K562 (cell line): Measurements from ENCODE around the gene PGBD1. TPM values are rescaled to one million over a fixed set of nuclear protein-coding genes. Genes with fewer than 3 reads are reported as not detected.

Experiments
- ATF3 ChIP-seq, 2 experiments: fragments of 450-650 bp in 1 of 2; sonication (generic) in 1 of 2; formaldehyde crosslinking in 1 of 2; IDR thresholded peaks in 1 of 2; conservative IDR thresholded peaks in 1 of 2; 2 replicates each; pipeline versions ENCODE4 v1.6.1 to v1.8.1; 2016 to 2023; ENCODE audit warnings: mild to moderate bottlenecking in 2 of 2, moderate library complexity in 2 of 2, inconsistent platforms in 1 of 2, missing genetic modification reagents in 1 of 2
- CREB5 ChIP-seq: fragments of 250-450 bp; sonication (Bioruptor Pico); IDR thresholded peaks from 2 replicates; pipeline ENCODE4 v1.5.0; 2020; ENCODE audit warnings: mild to moderate bottlenecking
- ESRRB ChIP-seq: fragments of 250-450 bp; sonication (Bioruptor Pico); IDR thresholded peaks from 2 replicates; pipeline ENCODE4 v1.5.0; 2020; ENCODE audit warnings: mild to moderate bottlenecking, moderate library complexity, borderline replicate concordance
- ETS2 ChIP-seq: IDR thresholded peaks from 2 replicates; pipeline ENCODE4 v1.6.1; 2016; ENCODE audit warnings: borderline replicate concordance, missing genetic modification characterization, mild to moderate bottlenecking, moderate library complexity, missing compliant biosample characterization; ENCODE audit not compliant: poor library complexity, severe bottlenecking
- FOSL1 ChIP-seq: fragments of 200-800 bp; sonication (Bioruptor generic); conservative IDR thresholded peaks from 2 replicates; pipeline ENCODE4 v1.6.1; 2016; ENCODE audit warnings: missing genetic modification characterization, missing compliant biosample characterization
- FOXO4 ChIP-seq: fragments of 450-650 bp; formaldehyde crosslinking; IDR thresholded peaks from 2 replicates; pipeline ENCODE4 v1.4.0; 2020; ENCODE audit warnings: mild to moderate bottlenecking, moderate library complexity
- FUS ChIP-seq: fragments of 200-400 bp; formaldehyde crosslinking; optimal IDR thresholded peaks from 2 replicates; pipeline ENCODE3; 2017; ENCODE audit warnings: low read depth, low read length
- GABPB2 ChIP-seq: fragments of 250-450 bp; sonication (Bioruptor Pico); conservative IDR thresholded peaks from 2 replicates; pipeline ENCODE4 v1.5.1; 2021; ENCODE audit warnings: mild to moderate bottlenecking
- HDAC1 ChIP-seq, 2 experiments: fragments of 450-650 bp; IDR thresholded peaks; 2 replicates each; pipeline ENCODE4 v1.6.1; 2016 to 2017; ENCODE audit warnings: inconsistent platforms in 1 of 2, mild to moderate bottlenecking in 1 of 2, moderate library complexity in 1 of 2
- HNRNPUL1 ChIP-seq: fragments of 200-400 bp; formaldehyde crosslinking; IDR thresholded peaks from 2 replicates; pipeline ENCODE4 v1.6.1; 2017; ENCODE audit warnings: low read length
- MBD1 ChIP-seq: fragments of 250-450 bp; sonication (Bioruptor Pico); IDR thresholded peaks from 2 replicates; pipeline ENCODE4 v1.8.0; 2022; ENCODE audit warnings: inconsistent platforms
- NUFIP1 ChIP-seq: fragments of 450-650 bp; IDR thresholded peaks from 2 replicates; pipeline ENCODE4 v1.6.1; 2018; ENCODE audit not compliant: partially characterized antibody
- PHB2 ChIP-seq: fragments of 450-650 bp; IDR thresholded peaks from 2 replicates; pipeline ENCODE4 v1.6.1; 2017; ENCODE audit warnings: low read depth
- POLR2A ChIP-seq: fragments of 450-650 bp; conservative IDR thresholded peaks from 2 replicates; pipeline ENCODE4 v1.6.1; 2016
- POLR3G ChIP-seq: IDR thresholded peaks from 2 replicates; pipeline ENCODE4 v1.6.1; 2011; ENCODE audit not compliant: insufficient read length, insufficient replicate concordance; ENCODE audit errors: extremely low read depth
- PRDM10 ChIP-seq: fragments of 450-650 bp; IDR thresholded peaks from 2 replicates; pipeline ENCODE4 v1.6.1; 2018; ENCODE audit not compliant: partially characterized antibody
- RBFOX2 ChIP-seq: fragments of 200-400 bp; formaldehyde crosslinking; IDR thresholded peaks from 2 replicates; pipeline ENCODE4 v1.6.1; 2017; ENCODE audit warnings: low read depth, mild to moderate bottlenecking, low read length, moderate library complexity
- polyA plus RNA-seq, 8 experiments: library from polyadenylated mRNA; depleted of rRNA in 4 of 8; stranded (reverse) in 5 of 8; unstranded in 3 of 8; fragments of >200 nt; fragmentation: Nextera tagmentation in 2 of 8; fragmentation: Illumina TruSeq in 1 of 8; extraction: Ambion mirVana in 2 of 8; extraction: Trizol in 1 of 8; gene quantifications; 2 replicates each; pipeline versions ENCODE4 v1.2.1 to v1.2.3, GENCODE V29; 2011 to 2014; ENCODE audit warnings: inconsistent platforms in 1 of 8, missing spikeins in 1 of 8
- total RNA-seq, 7 experiments: library from RNA; depleted of rRNA in 6 of 7; stranded (reverse); fragments of >200 nt in 6 of 7; fragmentation: Illumina TruSeq in 2 of 7; extraction: Trizol in 2 of 7; gene quantifications; 2 replicates each; pipeline versions ENCODE4 v1.2.1 to v1.2.3, GENCODE V29; 2011 to 2021; ENCODE audit warnings: low replicate concordance in 1 of 7

Gene PGBD1
- total and polyA plus RNA-seq, 9 of the 15 experiments (the other 6 are each of a cell fraction or from before 2014, with no cell fraction given), result 3.3 to 9.0 (median 7.3) TPM

- TF ChIP-seq ESRRB, result no peak
- TF ChIP-seq NUFIP1, result peak; percentile 77
- TF ChIP-seq ETS2 (tag), result no peak
- peak; percentile 28 for TF ChIP-seq PRDM10
- no peak for TF ChIP-seq HNRNPUL1
- no peak for TF ChIP-seq POLR3G
- peak in 1 of 2 experiments; percentile 73; a peak in 2 of 4 replicates for TF ChIP-seq HDAC1 (IDR thresholded peaks at IDR 0.05)
- no peak; the same call in 1 of the 2 replicates for TF ChIP-seq GABPB2 (CRISPR knock-in tag)
- TF ChIP-seq PHB2, result peak; percentile 32; the same call in 1 of the 2 replicates
- peak; percentile 87 for TF ChIP-seq RBFOX2
- TF ChIP-seq MBD1 (CRISPR knock-in tag), result no peak
- TF ChIP-seq CREB5 (CRISPR knock-in tag), result no peak
- TF ChIP-seq POLR2A, result peak; percentile 92
- peak; percentile 25; the same call in 1 of the 2 replicates for TF ChIP-seq ATF3 (IDR thresholded peaks at IDR 0.05)
- peak; percentile 69; the same call in 1 of the 2 replicates for TF ChIP-seq ATF3 (CRISPR knock-in tag; conservative IDR thresholded peaks at IDR 0.05)
- 0 out of 2 replicates have a peak, but pooled peaks have one; percentile 51 for TF ChIP-seq FOXO4 (CRISPR knock-in tag)
- TF ChIP-seq FOSL1 (tag), result peak; percentile 37; the same call in 1 of the 2 replicates
- no peak for TF ChIP-seq FUS
These were observed 14.2 kb upstream of the PGBD1 start, which contains the start of gene ZSCAN26 (continued) for GRCh38 chr6:28266962-28267694.
